Neutrophil (primary cell): ENCODE measurements around the gene TNK2.

Experiments used
- H3K27ac ChIP-seq: fragments of 200-600 bp; sonication (generic); 2 replicates; pipeline ENCODE4 v1.5.1; 2016; ENCODE audit warnings: mild to moderate bottlenecking, moderate library complexity
- H3K27me3 ChIP-seq: fragments of 200-600 bp; sonication (generic); 2 replicates; pipeline ENCODE4 v1.6.0; 2016; ENCODE audit warnings: mild to moderate bottlenecking
- H3K36me3 ChIP-seq: fragments of 200-600 bp; sonication (generic); 2 replicates; pipeline ENCODE4 v1.5.1; 2017
- H3K4me1 ChIP-seq, 2 experiments: fragments of 200-600 bp in 1 of 2; sonication (generic) in 1 of 2; 1 replicate in 1 of 2; 2 replicates in 1 of 2; pipeline versions ENCODE4 v1.5.1 to v1.6.1; 2013 to 2016; ENCODE audit warnings: low read depth in 1 of 2, low read length in 1 of 2, mild to moderate bottlenecking in 1 of 2, moderate library complexity in 1 of 2; ENCODE audit not compliant: control insufficient read depth in 1 of 2, insufficient read depth in 1 of 2
- H3K4me3 ChIP-seq, 2 experiments: fragments of 200-600 bp in 1 of 2; sonication (generic) in 1 of 2; 1 replicate in 1 of 2; 2 replicates in 1 of 2; pipeline ENCODE4 v1.5.1; 2013 to 2016; ENCODE audit warnings: low read depth in 1 of 2, low read length in 1 of 2, mild to moderate bottlenecking in 1 of 2, moderate library complexity in 1 of 2
- H3K9me3 ChIP-seq: fragments of 200-600 bp; sonication (generic); 2 replicates; pipeline ENCODE4 v1.5.1; 2016
- CTCF ChIP-seq: fragments of 200-600 bp; sonication (generic); IDR thresholded peaks from 2 replicates; pipeline ENCODE4 v1.5.1; 2016; ENCODE audit warnings: antibody characterized with exemption

TNK2 gene

GRCh38 chr3:195839260-195840010, 68.9 kb downstream of the TNK2 start:
- no peak for TF ChIP-seq CTCF
- Histone ChIP-seq H3K27me3 (no peaks in the 10 kb centered on the region), H3K9me3 (no peaks in the 10 kb centered on the region), H3K27ac (no peak overlapping the region), H3K4me1 (no peaks in the 10 kb centered on the region), H3K4me3 (no peak overlapping the region), H3K36me3 (no peaks in the 10 kb centered on the region)

- no peak for TF ChIP-seq CTCF
- Histone ChIP-seq H3K36me3 (no peaks in the 10 kb centered on the region), H3K4me3 (no peak overlapping the region), H3K27me3 (no peaks in the 10 kb centered on the region), H3K27ac (no peak overlapping the region), H3K9me3 (no peaks in the 10 kb centered on the region), H3K4me1 (no peaks in the 10 kb centered on the region)
These were observed 69.6 kb downstream of the TNK2 start for GRCh38 chr3:195838714-195839113.

- Histone ChIP-seq H3K9me3 (no peaks in the 10 kb centered on the region), H3K4me1 (no peaks in the 10 kb centered on the region), H3K4me3 (no peak overlapping the region), H3K36me3 (no peaks in the 10 kb centered on the region), H3K27ac (no peak overlapping the region), H3K27me3 (no peaks in the 10 kb centered on the region)
- no peak for TF ChIP-seq CTCF
These were observed 71.7 kb downstream of the TNK2 start for GRCh38 chr3:195836476-195837135.

- TF ChIP-seq CTCF = no peak
- Histone ChIP-seq H3K27me3 (no peaks in the 10 kb centered on the region), H3K9me3 (no peaks in the 10 kb centered on the region), H3K36me3 (no peaks in the 10 kb centered on the region), H3K4me3 (no peak overlapping the region), H3K27ac (no peak overlapping the region), H3K4me1 (no peaks in the 10 kb centered on the region)
These were observed 72.6 kb downstream of the TNK2 start for GRCh38 chr3:195835791-195836190.

- Histone ChIP-seq H3K27ac (no peak overlapping the region), H3K27me3 (no peaks in the 10 kb centered on the region), H3K4me1 (no peaks in the 10 kb centered on the region), H3K36me3 (no peaks in the 10 kb centered on the region), H3K9me3 (no peaks in the 10 kb centered on the region), H3K4me3 (no peak overlapping the region)
- TF ChIP-seq CTCF = no peak
These were observed 73.4 kb downstream of the TNK2 start for GRCh38 chr3:195834675-195835583.
